Measurements from ENCODE around the gene PRR13. TPM values are rescaled to one million over a fixed set of nuclear protein-coding genes. Genes with fewer than 3 reads are reported as not detected.
A peak's percentile ranks its signal among the peaks of the same experiment; 100 is the strongest.
"Not testable (repeated sequence)": the region's sequence is repeated elsewhere in the genome, so short reads cannot be mapped to it uniquely, and the experiment has no call there.

PRR13 gene
- total RNA-seq, 6 experiments from 2014 or later = 122 to 188 (median 165) TPM

DNA sequence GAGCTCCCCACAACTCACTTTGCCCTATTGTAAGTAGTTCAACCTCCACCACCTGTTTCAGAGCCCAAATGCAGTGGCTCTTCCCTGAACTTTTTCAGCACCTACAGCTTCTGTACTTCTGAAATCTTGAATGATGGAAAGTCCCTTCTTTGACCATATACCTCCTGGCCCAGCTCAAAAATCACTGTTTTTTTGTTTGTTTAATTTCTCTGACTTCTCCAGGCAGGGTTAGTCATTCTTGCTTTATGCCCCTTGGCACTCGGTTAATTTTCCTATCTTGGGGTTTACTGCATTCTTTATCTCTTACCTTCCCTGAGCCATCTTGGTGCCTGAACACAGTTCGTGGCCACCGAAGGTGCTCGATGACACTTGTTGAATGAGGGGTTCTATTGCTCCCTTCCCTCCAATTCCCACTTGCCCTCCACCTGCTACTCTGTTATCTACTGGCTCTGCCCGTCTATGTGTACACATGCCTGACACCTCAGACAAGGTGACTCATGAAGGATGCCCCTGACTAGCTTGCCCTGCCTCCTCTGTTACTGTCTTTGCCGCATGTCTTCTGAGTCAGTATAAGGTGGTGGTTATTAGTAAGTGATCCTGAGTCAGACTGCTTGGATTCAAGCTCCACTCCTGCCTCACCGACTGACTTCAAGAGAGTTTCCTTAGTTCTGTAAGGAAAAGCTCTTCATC is 13.5 kb upstream of the PRR13 start:
- 0 out of 2 replicates have a peak overlapping the region, but pooled peaks have one; percentile 6 for H3K27ac Mint-ChIP-seq

DNA sequence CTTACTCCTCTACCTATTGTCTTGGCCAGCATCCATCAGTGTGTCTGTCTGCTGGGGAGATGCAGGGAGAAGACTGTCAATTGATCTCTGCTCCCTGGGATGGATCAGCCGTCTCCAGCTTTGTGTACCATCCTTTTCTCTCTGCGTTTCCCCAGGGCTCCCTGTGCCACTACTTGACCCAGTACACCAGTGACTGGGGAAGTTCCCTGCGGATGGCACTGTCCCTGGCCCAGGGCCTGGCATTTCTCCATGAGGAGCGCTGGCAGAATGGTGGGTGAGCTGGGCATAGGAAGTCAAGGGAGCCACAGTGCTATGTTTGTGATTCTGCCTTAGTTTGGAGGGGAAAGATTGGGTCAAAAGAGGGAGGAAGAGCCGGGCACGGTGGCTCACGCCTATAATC is 12.8 kb upstream of the PRR13 start:
- no peak overlapping the region for H3K4me3 Mint-ChIP-seq
- H3K9me3 Mint-ChIP-seq = no peaks in the 10 kb centered on the region
- peaks cover 5% of the 10 kb centered on the region for H3K27me3 Mint-ChIP-seq (ENCODE audit: insufficient read depth)
- H3K4me1 Mint-ChIP-seq (ENCODE audit: low read depth) = peaks cover 23% of the 10 kb centered on the region
- DNase-seq = no peak
- H3K36me3 Mint-ChIP-seq (ENCODE audit: low read depth) = no peaks in the 10 kb centered on the region
- TF ChIP-seq, protein P1, sequence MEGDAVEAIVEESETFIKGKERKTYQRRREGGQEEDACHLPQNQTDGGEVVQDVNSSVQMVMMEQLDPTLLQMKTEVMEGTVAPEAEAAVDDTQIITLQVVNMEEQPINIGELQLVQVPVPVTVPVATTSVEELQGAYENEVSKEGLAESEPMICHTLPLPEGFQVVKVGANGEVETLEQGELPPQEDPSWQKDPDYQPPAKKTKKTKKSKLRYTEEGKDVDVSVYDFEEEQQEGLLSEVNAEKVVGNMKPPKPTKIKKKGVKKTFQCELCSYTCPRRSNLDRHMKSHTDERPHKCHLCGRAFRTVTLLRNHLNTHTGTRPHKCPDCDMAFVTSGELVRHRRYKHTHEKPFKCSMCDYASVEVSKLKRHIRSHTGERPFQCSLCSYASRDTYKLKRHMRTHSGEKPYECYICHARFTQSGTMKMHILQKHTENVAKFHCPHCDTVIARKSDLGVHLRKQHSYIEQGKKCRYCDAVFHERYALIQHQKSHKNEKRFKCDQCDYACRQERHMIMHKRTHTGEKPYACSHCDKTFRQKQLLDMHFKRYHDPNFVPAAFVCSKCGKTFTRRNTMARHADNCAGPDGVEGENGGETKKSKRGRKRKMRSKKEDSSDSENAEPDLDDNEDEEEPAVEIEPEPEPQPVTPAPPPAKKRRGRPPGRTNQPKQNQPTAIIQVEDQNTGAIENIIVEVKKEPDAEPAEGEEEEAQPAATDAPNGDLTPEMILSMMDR (IDR thresholded peaks at IDR 0.05) = no peak
- 0 out of 2 replicates have a peak overlapping the region, but pooled peaks have one; percentile 10 for H3K27ac Mint-ChIP-seq

More for the DNA sequence above, 13.5 kb upstream of the PRR13 start:
- H3K4me3 Mint-ChIP-seq = no peak overlapping the region
- peaks cover 23% of the 10 kb centered on the region for H3K4me1 Mint-ChIP-seq (ENCODE audit: low read depth)
- H3K27me3 Mint-ChIP-seq (ENCODE audit: insufficient read depth) = peaks cover 5% of the 10 kb centered on the region
- TF ChIP-seq, protein P1 (IDR thresholded peaks at IDR 0.05) = no peak
- H3K9me3 Mint-ChIP-seq = no peaks in the 10 kb centered on the region
- peak; percentile 96 for DNase-seq
- no peaks in the 10 kb centered on the region for H3K36me3 Mint-ChIP-seq (ENCODE audit: low read depth)

DNA sequence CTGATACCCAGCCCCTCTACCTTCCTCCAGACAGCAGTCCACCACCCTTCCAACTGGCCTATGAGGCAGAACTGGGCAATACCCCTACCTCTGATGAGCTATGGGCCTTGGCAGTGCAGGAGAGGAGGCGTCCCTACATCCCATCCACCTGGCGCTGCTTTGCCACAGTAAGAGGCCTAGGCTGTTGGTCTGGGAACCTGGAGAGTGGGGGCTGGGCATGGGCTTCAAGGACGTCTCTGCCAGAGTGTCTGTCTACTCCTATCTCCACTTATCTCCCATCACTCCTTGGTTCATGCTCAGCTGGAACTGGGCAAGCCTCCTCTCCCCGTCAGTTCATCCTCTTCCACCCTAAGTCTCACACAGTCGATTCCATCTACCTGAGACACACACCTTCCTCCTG is 11.4 kb upstream of the PRR13 start:
- no peak overlapping the region for H3K4me3 Mint-ChIP-seq

DNA sequence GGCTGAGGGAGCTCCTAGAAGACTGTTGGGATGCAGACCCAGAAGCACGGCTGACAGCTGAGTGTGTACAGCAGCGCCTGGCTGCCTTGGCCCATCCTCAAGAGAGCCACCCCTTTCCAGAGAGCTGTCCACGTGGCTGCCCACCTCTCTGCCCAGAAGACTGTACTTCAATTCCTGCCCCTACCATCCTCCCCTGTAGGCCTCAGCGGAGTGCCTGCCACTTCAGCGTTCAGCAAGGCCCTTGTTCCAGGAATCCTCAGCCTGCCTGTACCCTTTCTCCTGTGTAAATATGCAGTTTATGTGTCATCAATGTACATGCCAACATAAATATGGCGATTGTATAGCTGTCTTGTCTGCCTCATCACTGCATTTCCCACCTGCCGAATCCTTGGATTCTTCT is 10.3 kb upstream of the PRR13 start:
- Mint-ChIP-seq H3K4me3 (no peak overlapping the region), H3K9me3 (no peaks in the 10 kb centered on the region), H3K4me1 (ENCODE audit: low read depth) (peaks cover 23% of the 10 kb centered on the region), H3K36me3 (ENCODE audit: low read depth) (no peaks in the 10 kb centered on the region), H3K27ac (no peak overlapping the region), H3K27me3 (ENCODE audit: insufficient read depth) (peaks cover 3% of the 10 kb centered on the region; the same call in 1 of the 2 replicates)
- TF ChIP-seq, protein P1 (IDR thresholded peaks at IDR 0.05) = no peak
- no peak for DNase-seq

More for the DNA sequence above, 11.4 kb upstream of the PRR13 start:
- DNase-seq = no peak
- H3K36me3 Mint-ChIP-seq (ENCODE audit: low read depth) = no peaks in the 10 kb centered on the region
- no peaks in the 10 kb centered on the region for H3K9me3 Mint-ChIP-seq
- H3K27me3 Mint-ChIP-seq (ENCODE audit: insufficient read depth) = peaks cover under 1% of the 10 kb centered on the region; the same call in 1 of the 2 replicates
- no peak overlapping the region for H3K27ac Mint-ChIP-seq
- TF ChIP-seq, protein P1 (IDR thresholded peaks at IDR 0.05) = no peak
- H3K4me1 Mint-ChIP-seq (ENCODE audit: low read depth) = peaks cover 23% of the 10 kb centered on the region

DNA sequence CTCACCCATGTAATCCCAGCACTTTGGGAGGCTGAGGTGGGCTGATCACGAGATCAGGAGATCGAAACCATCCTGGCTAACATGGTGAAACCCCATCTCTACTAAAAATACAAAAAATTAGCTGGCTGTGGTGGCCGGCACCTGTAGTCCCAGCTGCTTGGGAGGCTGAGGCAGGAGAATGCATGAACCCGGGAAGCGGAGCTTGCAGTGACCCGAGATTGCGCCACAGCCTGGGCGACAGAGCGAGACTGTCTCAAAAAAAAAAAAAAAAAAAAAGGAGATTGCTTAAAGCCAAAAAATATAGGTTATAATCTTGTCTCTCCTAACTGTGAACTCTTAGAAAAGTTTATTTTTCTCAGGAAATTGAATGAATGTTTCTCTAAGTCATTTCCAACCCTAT is 6.2 kb upstream of the PRR13 start:
- not testable (repeated sequence) for H3K36me3 Mint-ChIP-seq (ENCODE audit: low read depth); H3K4me1 Mint-ChIP-seq (ENCODE audit: low read depth); DNase-seq; H3K27me3 Mint-ChIP-seq (ENCODE audit: insufficient read depth); H3K9me3 Mint-ChIP-seq; H3K4me3 Mint-ChIP-seq; H3K27ac Mint-ChIP-seq

DNA sequence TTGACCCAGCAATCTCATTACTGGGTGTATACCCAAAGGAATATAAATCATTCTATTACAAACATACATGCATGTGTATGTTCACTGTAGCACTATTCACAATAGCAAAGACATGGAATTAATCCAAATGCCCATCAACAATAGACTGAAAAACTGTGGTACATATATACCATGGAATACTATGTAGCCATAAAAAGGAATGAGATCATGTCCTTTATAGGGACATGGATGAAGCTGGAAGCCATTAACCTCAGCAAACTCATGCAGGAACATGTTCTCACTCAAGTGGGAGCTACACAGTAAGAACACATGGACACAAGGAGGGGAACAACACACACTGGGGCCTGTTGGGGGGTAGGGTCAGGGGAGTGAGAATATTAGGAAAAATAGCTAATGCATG is 2.0 kb upstream of the PRR13 start:
- not testable (repeated sequence) for H3K4me3 Mint-ChIP-seq; H3K27ac Mint-ChIP-seq; H3K27me3 Mint-ChIP-seq (ENCODE audit: insufficient read depth); DNase-seq; H3K9me3 Mint-ChIP-seq
- Mint-ChIP-seq H3K4me1 (ENCODE audit: low read depth) (peaks cover 28% of the 10 kb centered on the region), H3K36me3 (ENCODE audit: low read depth) (peaks cover 18% of the 10 kb centered on the region)
